ENCODE data around the gene PRKAR2B. TPM values are rescaled to one million over a fixed set of nuclear protein-coding genes. Genes with fewer than 3 reads are reported as not detected.
A peak's percentile ranks its signal among the peaks of the same experiment; 100 is the strongest.

Gene PRKAR2B
- polyA plus RNA-seq, 1 of the 3 experiments (the other 2 are of a cell fraction) = 17.3 TPM

- no peak overlapping the region for H2AFZ ChIP-seq (ENCODE audit: low read depth)
- CTCF ChIA-PET = interaction anchor here (0.6 to 6.3 kb wide), 25 partner anchors 8 to 673 kb away, joined by 3 to 28 read pairs (median 3); partner anchors contain the start of genes CBLL1, COG5 and DUS4L
- DNase-seq = peak; percentile 64
Observed at GRCh38 chr7:107201795-107202450, 157.4 kb downstream of the PRKAR2B start.

GRCh38 chr7:107203607-107204006 lies 159.1 kb downstream of the PRKAR2B start:
- Histone ChIP-seq H2AFZ (ENCODE audit: low read depth) (no peak overlapping the region), H3K79me2 (ENCODE audit: insufficient read depth) (no peaks in the 10 kb centered on the region), H3K9me2 (no peaks in the 10 kb centered on the region), H3F3A (replicated peaks; ENCODE audit: insufficient read depth) (peaks cover 15% of the 10 kb centered on the region), H3K27ac (ENCODE audit: low read depth in 2 of 2, low read length in 1 of 2) (no peak overlapping the region; a peak in 1 of 4 replicates), H3K27me3 (ENCODE audit: insufficient read depth) (no peaks in the 10 kb centered on the region), H3K4me2 (no peak overlapping the region), H3K4me1 (ENCODE audit: control insufficient read depth in 1 of 2, insufficient read depth in 2 of 2, low read depth in 1 of 2, low read length in 1 of 2) (peaks cover 0 to 12% of the 10 kb centered on the region in 2 experiments; a peak in 2 of 4 replicates), H3K9ac (no peak overlapping the region), H4K20me1 (ENCODE audit: insufficient read depth) (no peaks in the 10 kb centered on the region), H3K4me3 (ENCODE audit: low read depth in 2 of 2, low read length in 1 of 2) (no peak overlapping the region), H3K9me3 (no peaks in the 10 kb centered on the region), H3K36me3 (replicated peaks in 1 of 2; ENCODE audit: control insufficient read depth in 1 of 2, insufficient read depth in 2 of 2, low read length in 1 of 2) (peaks cover 69 to 88% of the 10 kb centered on the region in 2 experiments)
- no peak for DNase-seq
- WGBS (ENCODE audit: low lambda C conversion rate) = 95% methylated on average over 7 of the region's 7 CpGs
- ChIA-PET POLR2A (no interaction called here), CTCF (interaction anchor here (0.7 to 6.3 kb wide), 14 partner anchors 8 to 671 kb away, joined by 3 to 28 read pairs (median 4); no protein-coding TSS in a partner anchor)
- TF ChIP-seq USF1 (IDR thresholded peaks at IDR 0.05; ENCODE audit: borderline replicate concordance, low read depth) = no peak
- no peak for TF ChIP-seq GABPA (IDR thresholded peaks at IDR 0.05; ENCODE audit: low read depth)
- no peak for TF ChIP-seq RAD21 (IDR thresholded peaks at IDR 0.05; ENCODE audit: low read length)
- no peak for TF ChIP-seq SMC3 (IDR thresholded peaks at IDR 0.05; ENCODE audit: low read depth, low read length)
- no peak for TF ChIP-seq RXRA (IDR thresholded peaks at IDR 0.05; ENCODE audit: borderline replicate concordance, low read depth)
- no peak for TF ChIP-seq MEF2A (IDR thresholded peaks at IDR 0.05; ENCODE audit: borderline replicate concordance, low read depth)
- TF ChIP-seq PBX3 (IDR thresholded peaks at IDR 0.05) = no peak
- no peak for TF ChIP-seq SIN3A (IDR thresholded peaks at IDR 0.05; ENCODE audit: borderline replicate concordance, low read depth, low read length)
- TF ChIP-seq TAF1 (IDR thresholded peaks at IDR 0.05; ENCODE audit: borderline replicate concordance, low read depth, low read length) = no peak
- no peak for TF ChIP-seq RCOR1 (IDR thresholded peaks at IDR 0.05; ENCODE audit: low read length)

More at GRCh38 chr7:107201795-107202450, 157.4 kb downstream of the PRKAR2B start:
- Histone ChIP-seq H3K27me3 (ENCODE audit: insufficient read depth) (no peaks in the 10 kb centered on the region), H3K27ac (ENCODE audit: low read depth in 2 of 2, low read length in 1 of 2) (0 out of 4 replicates have a peak overlapping the region, but pooled peaks of 1 of the 2 experiments have one; percentile 34), H3K9me2 (no peaks in the 10 kb centered on the region), H3K9me3 (no peaks in the 10 kb centered on the region), H4K20me1 (ENCODE audit: insufficient read depth) (no peaks in the 10 kb centered on the region), H3K36me3 (replicated peaks in 1 of 2; ENCODE audit: control insufficient read depth in 1 of 2, insufficient read depth in 2 of 2, low read length in 1 of 2) (peaks cover 85 to 89% of the 10 kb centered on the region in 2 experiments), H3K9ac (no peak overlapping the region), H3K79me2 (ENCODE audit: insufficient read depth) (no peaks in the 10 kb centered on the region), H3K4me2 (no peak overlapping the region), H3K4me1 (ENCODE audit: control insufficient read depth in 1 of 2, insufficient read depth in 2 of 2, low read depth in 1 of 2, low read length in 1 of 2) (no peaks in the 10 kb centered on the region; a peak in 1 of 4 replicates), H3F3A (replicated peaks; ENCODE audit: insufficient read depth) (peaks cover 15% of the 10 kb centered on the region), H3K4me3 (ENCODE audit: low read depth in 2 of 2, low read length in 1 of 2) (no peak overlapping the region)
- TF ChIP-seq CTCF (IDR thresholded peaks at IDR 0.05) (peak; percentile 72), RAD21 (IDR thresholded peaks at IDR 0.05; ENCODE audit: low read length) (peak; percentile 89), FOXJ3 (CRISPR knock-in tag; IDR thresholded peaks at IDR 0.05) (no peak), POLR2AphosphoS5 (IDR thresholded peaks at IDR 0.05; ENCODE audit: low read depth, low read length) (0 out of 2 replicates have a peak, but pooled peaks have one; percentile 21), SMC3 (IDR thresholded peaks at IDR 0.05; ENCODE audit: low read depth, low read length) (peak; percentile 82), MXI1 (IDR thresholded peaks at IDR 0.05; ENCODE audit: low read depth, low read length) (no peak), TAF1 (IDR thresholded peaks at IDR 0.05; ENCODE audit: borderline replicate concordance, low read depth, low read length) (no peak), IRF3 (IDR thresholded peaks at IDR 0.05; ENCODE audit: low read depth, low read length) (no peak)
- 80% methylated on average over 4 of the region's 4 CpGs for WGBS (ENCODE audit: low lambda C conversion rate)
- POLR2A ChIA-PET = interaction anchor here (0.7 kb wide), 1 partner anchor 33 kb away, joined by 3 read pairs; no protein-coding TSS in a partner anchor

Measured in SK-N-SH (cell line).